Measurements from ENCODE around the gene PDXP.

DNA sequence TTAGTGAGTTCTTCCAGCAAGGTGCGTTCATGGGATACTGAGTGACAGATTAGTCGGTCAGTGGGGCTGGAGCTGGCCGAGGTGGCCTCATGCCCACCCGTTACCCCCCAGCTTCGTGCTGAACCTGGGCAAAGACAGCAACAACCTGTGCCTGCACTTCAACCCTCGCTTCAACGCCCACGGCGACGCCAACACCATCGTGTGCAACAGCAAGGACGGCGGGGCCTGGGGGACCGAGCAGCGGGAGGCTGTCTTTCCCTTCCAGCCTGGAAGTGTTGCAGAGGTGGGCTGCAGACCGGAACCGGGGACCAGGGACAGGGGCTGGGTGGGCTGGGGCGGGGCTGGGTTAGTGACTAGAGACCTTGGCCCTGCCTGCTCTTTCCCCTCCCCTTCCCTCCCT is 19.8 kb downstream of the PDXP start:
- TF ChIP-seq POLR2A (IDR thresholded peaks at IDR 0.05) = no peak
- TF ChIP-seq, protein P1, sequence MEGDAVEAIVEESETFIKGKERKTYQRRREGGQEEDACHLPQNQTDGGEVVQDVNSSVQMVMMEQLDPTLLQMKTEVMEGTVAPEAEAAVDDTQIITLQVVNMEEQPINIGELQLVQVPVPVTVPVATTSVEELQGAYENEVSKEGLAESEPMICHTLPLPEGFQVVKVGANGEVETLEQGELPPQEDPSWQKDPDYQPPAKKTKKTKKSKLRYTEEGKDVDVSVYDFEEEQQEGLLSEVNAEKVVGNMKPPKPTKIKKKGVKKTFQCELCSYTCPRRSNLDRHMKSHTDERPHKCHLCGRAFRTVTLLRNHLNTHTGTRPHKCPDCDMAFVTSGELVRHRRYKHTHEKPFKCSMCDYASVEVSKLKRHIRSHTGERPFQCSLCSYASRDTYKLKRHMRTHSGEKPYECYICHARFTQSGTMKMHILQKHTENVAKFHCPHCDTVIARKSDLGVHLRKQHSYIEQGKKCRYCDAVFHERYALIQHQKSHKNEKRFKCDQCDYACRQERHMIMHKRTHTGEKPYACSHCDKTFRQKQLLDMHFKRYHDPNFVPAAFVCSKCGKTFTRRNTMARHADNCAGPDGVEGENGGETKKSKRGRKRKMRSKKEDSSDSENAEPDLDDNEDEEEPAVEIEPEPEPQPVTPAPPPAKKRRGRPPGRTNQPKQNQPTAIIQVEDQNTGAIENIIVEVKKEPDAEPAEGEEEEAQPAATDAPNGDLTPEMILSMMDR (IDR thresholded peaks at IDR 0.05 in 4 of 5, conservative IDR thresholded peaks at IDR 0.05 in 1 of 5) = no peak
